Umbilical cord (tissue), 1 donor: Measurements from ENCODE around the gene CCDC7. TPM values are rescaled to one million over a fixed set of nuclear protein-coding genes. Genes with fewer than 3 reads are reported as not detected.

Experiments used
- total RNA-seq: library from RNA; depleted of rRNA; stranded (reverse); fragments of >200 nt; gene quantifications from one replicate; pipeline ENCODE4 v1.2.3, GENCODE V29; 2014; ENCODE audit warnings: low replicate concordance; ENCODE audit not compliant: insufficient read depth

CCDC7 gene
- total RNA-seq, 1 donor from 2014 or later: 85.0 TPM

Other genes with a start within 250 kb of the CCDC7 start
- 51.0 TPM for gene EPC1, start 99.0 kb upstream of the CCDC7 start, total RNA-seq